ENCODE data around the gene TELO2. TPM values are rescaled to one million over a fixed set of nuclear protein-coding genes. Genes with fewer than 3 reads are reported as not detected.

Gene TELO2
- total and polyA plus RNA-seq, 11 donors: 11.8 to 29.6 (median 17.0) TPM

- 90 to 94% (median 92%) methylated on average over 13 to 22 of the region's 22 CpGs for WGBS, 4 donors
- no peaks in the 10 kb centered on the region for H3K9me3 ChIP-seq
These were observed 12.8 kb downstream of the TELO2 start for GRCh38 chr16:1505912-1506311.

DNA sequence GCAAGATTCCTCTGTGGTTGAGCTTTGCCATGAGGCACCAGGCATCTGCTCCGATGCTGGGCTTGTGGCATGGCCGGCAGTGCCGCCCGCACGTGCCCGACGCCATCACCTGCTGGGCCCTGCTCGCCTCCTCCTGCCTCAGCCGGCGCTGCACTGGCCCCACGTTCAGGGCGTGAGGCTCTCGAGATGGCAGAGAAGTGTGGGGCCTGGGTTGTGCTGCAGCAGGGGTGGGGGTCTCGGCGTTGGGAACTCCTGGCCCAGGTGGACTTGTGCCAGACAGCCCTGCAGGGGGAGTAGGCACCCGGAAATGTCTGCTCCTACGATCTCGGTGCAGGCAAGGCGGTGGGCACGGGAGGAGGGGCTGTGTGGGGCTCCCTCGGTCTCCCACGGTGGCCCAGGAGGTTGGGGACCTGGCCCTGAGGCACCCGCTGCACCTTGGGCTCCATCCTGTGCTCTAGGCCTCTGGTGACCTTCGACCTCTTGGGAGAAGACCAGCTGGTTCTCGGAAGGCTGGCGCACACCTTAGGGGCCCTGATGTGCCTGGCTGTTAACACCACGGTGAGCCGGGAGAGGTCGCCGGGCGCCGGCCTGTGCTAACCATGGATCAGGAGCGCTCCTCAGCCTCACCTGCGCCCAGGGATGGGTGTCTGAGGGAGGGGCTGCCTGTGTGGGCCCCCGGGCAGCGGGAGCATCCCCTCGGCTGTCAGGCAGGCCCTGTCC, 13.5 kb downstream of the TELO2 start:
- Histone ChIP-seq H3K27me3 (no peaks in the 10 kb centered on the region), H3K27ac (no peak overlapping the region), H3K4me3 (no peak overlapping the region), H3K36me3 (peaks cover 3 to 59% (median 36%) of the 10 kb centered on the region in 9 donors), H3K4me1 (peaks cover 6 to 34% (median 23%) of the 10 kb centered on the region in 12 donors), H3K9me3 (no peaks in the 10 kb centered on the region)
- ATAC-seq (no peak), DNase-seq (peak in 1 of 5 donors; percentile 51)
- 82 to 94% (median 92%) methylated on average over 7 to 37 of the region's 37 CpGs for WGBS, 4 donors
- TF ChIP-seq CTCF (IDR thresholded peaks at IDR 0.05): no peak
- no peak for TF ChIP-seq POLR2A (IDR thresholded peaks at IDR 0.05)
- intact Hi-C loops (cut with DNase I): no loop called here

More at GRCh38 chr16:1505912-1506311, 12.8 kb downstream of the TELO2 start:
- no peak for TF ChIP-seq CTCF (IDR thresholded peaks at IDR 0.05)
- no peak for TF ChIP-seq POLR2A (IDR thresholded peaks at IDR 0.05)
- DNase-seq (no peak), ATAC-seq (no peak)
- Histone ChIP-seq H3K36me3 (peaks cover 3 to 66% (median 43%) of the 10 kb centered on the region in 9 donors), H3K27me3 (no peaks in the 10 kb centered on the region), H3K4me3 (no peak overlapping the region), H3K4me1 (peaks cover 6 to 26% (median 23%) of the 10 kb centered on the region in 12 donors), H3K27ac (no peak overlapping the region)
- intact Hi-C loops (cut with DNase I): no loop called here

- H3K4me1 ChIP-seq: peaks cover 6 to 44% (median 24%) of the 10 kb centered on the region in 12 donors
- H3K4me3 ChIP-seq: no peak overlapping the region
- H3K27ac ChIP-seq: peak overlapping the region; percentile 78 to 96 (median 86)
- peak in 1 of 5 donors; percentile 49 for DNase-seq
- 64 to 78% (median 74%) methylated on average over 14 to 24 of the region's 24 CpGs for WGBS, 4 donors
- intact Hi-C loops (cut with DNase I): no loop called here
- H3K36me3 ChIP-seq: peaks cover 0 to 39% (median 16%) of the 10 kb centered on the region in 9 donors
- no peaks in the 10 kb centered on the region for H3K9me3 ChIP-seq
- no peak for ATAC-seq
- H3K27me3 ChIP-seq: no peaks in the 10 kb centered on the region
- TF ChIP-seq CTCF (IDR thresholded peaks at IDR 0.05): no peak
- no peak for TF ChIP-seq POLR2A (IDR thresholded peaks at IDR 0.05)
These were observed 15.5 kb downstream of the TELO2 start for GRCh38 chr16:1508494-1509187.
